Measurements from ENCODE around the gene MUSK. TPM values are rescaled to one million over a fixed set of nuclear protein-coding genes. Genes with fewer than 3 reads are reported as not detected.

Gene MUSK
- total RNA-seq, 1 experiment from 2014 or later, result not detected

GRCh38 chr9:110777876-110778215 lies 109.3 kb downstream of the MUSK start:
- H3K9me3 ChIP-seq (ENCODE audit: low read length), result no peaks in the 10 kb centered on the region
- no peaks in the 10 kb centered on the region for H3K79me2 ChIP-seq (ENCODE audit: low read length)
- H3K4me3 ChIP-seq (ENCODE audit: low read length), result no peak overlapping the region
- ChIA-PET CTCF (no interaction called here), POLR2A (ENCODE audit: unreplicated experiment) (no interaction called here)
- no peaks in the 10 kb centered on the region for H3K27me3 ChIP-seq (ENCODE audit: low read length)
- no peak for DNase-seq
- H3K4me1 ChIP-seq (ENCODE audit: insufficient read depth, low read length), result no peaks in the 10 kb centered on the region
- no peaks in the 10 kb centered on the region for H3F3A ChIP-seq (ENCODE audit: low read length, unreplicated experiment)
- intact Hi-C loops (cut with micrococcal nuclease), result no loop called here
- no peaks in the 10 kb centered on the region for H3K36me3 ChIP-seq (ENCODE audit: low read depth, low read length)
- no peaks in the 10 kb centered on the region for H3K9me2 ChIP-seq (replicated peaks; ENCODE audit: low read length)
- no peak overlapping the region for H3K9ac ChIP-seq (ENCODE audit: low read length)
- BruUV-seq (replicated peaks), result no TSS peak
- H3K4me2 ChIP-seq (ENCODE audit: low read length), result no peak overlapping the region
- ATAC-seq, result peak; percentile 15; the same call in 1 of the 2 replicates
- H4K20me1 ChIP-seq (ENCODE audit: low read length), result no peaks in the 10 kb centered on the region
- H2AFZ ChIP-seq (ENCODE audit: low read length), result no peak overlapping the region
- no peak overlapping the region for H3K27ac ChIP-seq (ENCODE audit: low read length)
- TF ChIP-seq CTCF (conservative IDR thresholded peaks at IDR 0.05; ENCODE audit: low read depth, low read length), result no peak
- no peak for TF ChIP-seq EZH2phosphoT487 (IDR thresholded peaks at IDR 0.05; ENCODE audit: borderline replicate concordance, low read length)
- TF ChIP-seq EZH2 (IDR thresholded peaks at IDR 0.05; ENCODE audit: low read length, unreplicated experiment), result no peak

DNA sequence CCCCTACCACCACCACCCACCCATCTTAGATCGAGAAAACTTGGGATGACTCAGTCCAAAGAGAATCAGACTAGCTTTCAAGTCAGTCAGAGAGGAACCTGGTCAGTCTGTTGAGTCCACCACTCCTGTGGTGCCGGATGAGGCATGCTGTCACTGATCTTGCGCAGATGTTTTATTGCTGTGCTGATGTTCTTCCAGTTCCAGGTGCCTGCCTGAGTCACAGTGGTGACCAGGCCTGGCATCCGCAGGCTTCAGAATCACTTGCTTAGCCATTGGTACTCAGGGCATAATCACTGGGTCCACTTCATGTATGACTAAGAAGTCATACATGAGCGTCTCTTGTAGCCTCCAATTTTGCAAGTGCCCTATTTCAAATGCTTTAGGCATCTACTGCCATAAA lies 114.1 kb downstream of the MUSK start:
- Histone ChIP-seq H3K4me1 (ENCODE audit: insufficient read depth, low read length) (no peaks in the 10 kb centered on the region), H3K36me3 (ENCODE audit: low read depth, low read length) (no peaks in the 10 kb centered on the region), H3K27ac (ENCODE audit: low read length) (no peak overlapping the region), H3K4me3 (ENCODE audit: low read length) (no peak overlapping the region), H2AFZ (ENCODE audit: low read length) (no peak overlapping the region), H3F3A (ENCODE audit: low read length, unreplicated experiment) (no peaks in the 10 kb centered on the region), H3K9me3 (ENCODE audit: low read length) (no peaks in the 10 kb centered on the region), H3K9me2 (replicated peaks; ENCODE audit: low read length) (no peaks in the 10 kb centered on the region), H3K79me2 (ENCODE audit: low read length) (no peaks in the 10 kb centered on the region), H3K27me3 (ENCODE audit: low read length) (no peaks in the 10 kb centered on the region), H3K9ac (ENCODE audit: low read length) (no peak overlapping the region), H3K4me2 (ENCODE audit: low read length) (no peak overlapping the region), H4K20me1 (ENCODE audit: low read length) (no peaks in the 10 kb centered on the region)
- DNase-seq (peak; percentile 9), ATAC-seq (no peak)
- ChIA-PET CTCF (no interaction called here), POLR2A (ENCODE audit: unreplicated experiment) (no interaction called here)
- TF ChIP-seq EZH2 (IDR thresholded peaks at IDR 0.05; ENCODE audit: low read length, unreplicated experiment) (no peak), EZH2phosphoT487 (IDR thresholded peaks at IDR 0.05; ENCODE audit: borderline replicate concordance, low read length) (no peak), CTCF (conservative IDR thresholded peaks at IDR 0.05; ENCODE audit: low read depth, low read length) (no peak)
- intact Hi-C loops (cut with micrococcal nuclease), result no loop called here
- no TSS peak for BruUV-seq (replicated peaks)

DNA sequence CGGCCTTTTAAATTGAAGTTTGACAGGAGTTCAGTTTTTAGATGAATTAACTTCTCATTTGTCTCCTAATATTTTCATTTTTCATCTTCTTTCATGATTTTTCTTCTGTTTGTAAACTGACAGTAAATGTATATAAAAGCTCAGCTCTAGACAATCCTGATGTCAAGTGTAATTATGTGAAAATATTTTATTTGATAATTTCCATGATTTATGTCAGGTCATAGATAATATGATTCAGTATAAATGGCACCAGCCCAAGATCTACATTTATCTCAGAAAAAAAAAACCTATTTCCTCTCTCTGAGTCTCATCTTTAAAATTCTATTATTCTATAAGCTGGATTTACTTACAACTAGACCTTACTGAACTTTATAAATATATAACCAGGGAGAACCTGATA lies 115.7 kb downstream of the MUSK start:
- H3K36me3 ChIP-seq (ENCODE audit: low read depth, low read length), result no peaks in the 10 kb centered on the region
- no peaks in the 10 kb centered on the region for H3K79me2 ChIP-seq (ENCODE audit: low read length)
- H3K9me3 ChIP-seq (ENCODE audit: low read length), result no peaks in the 10 kb centered on the region
- no peak overlapping the region for H2AFZ ChIP-seq (ENCODE audit: low read length)
- ChIA-PET CTCF (no interaction called here), POLR2A (ENCODE audit: unreplicated experiment) (no interaction called here)
- H3K9me2 ChIP-seq (replicated peaks; ENCODE audit: low read length), result no peaks in the 10 kb centered on the region
- no peak for TF ChIP-seq EZH2 (IDR thresholded peaks at IDR 0.05; ENCODE audit: low read length, unreplicated experiment)
- TF ChIP-seq EZH2phosphoT487 (IDR thresholded peaks at IDR 0.05; ENCODE audit: borderline replicate concordance, low read length), result no peak
- TF ChIP-seq CTCF (conservative IDR thresholded peaks at IDR 0.05; ENCODE audit: low read depth, low read length), result no peak
- H3F3A ChIP-seq (ENCODE audit: low read length, unreplicated experiment), result no peaks in the 10 kb centered on the region
- H3K27me3 ChIP-seq (ENCODE audit: low read length), result no peaks in the 10 kb centered on the region
- no TSS peak for BruUV-seq (replicated peaks)
- ATAC-seq, result no peak
- no peak overlapping the region for H3K4me3 ChIP-seq (ENCODE audit: low read length)
- no peak overlapping the region for H3K27ac ChIP-seq (ENCODE audit: low read length)
- no peak overlapping the region for H3K4me2 ChIP-seq (ENCODE audit: low read length)
- intact Hi-C loops (cut with micrococcal nuclease), result no loop called here
- no peaks in the 10 kb centered on the region for H3K4me1 ChIP-seq (ENCODE audit: insufficient read depth, low read length)
- no peak for DNase-seq
- H4K20me1 ChIP-seq (ENCODE audit: low read length), result no peaks in the 10 kb centered on the region
- H3K9ac ChIP-seq (ENCODE audit: low read length), result no peak overlapping the region

All from PC-3 (cell line).